ENCODE measurements around the gene NAA16. TPM values are rescaled to one million over a fixed set of nuclear protein-coding genes. Genes with fewer than 3 reads are reported as not detected.

Gene NAA16
- total RNA-seq, 1 experiment from 2014 or later: 27.2 TPM

DNA sequence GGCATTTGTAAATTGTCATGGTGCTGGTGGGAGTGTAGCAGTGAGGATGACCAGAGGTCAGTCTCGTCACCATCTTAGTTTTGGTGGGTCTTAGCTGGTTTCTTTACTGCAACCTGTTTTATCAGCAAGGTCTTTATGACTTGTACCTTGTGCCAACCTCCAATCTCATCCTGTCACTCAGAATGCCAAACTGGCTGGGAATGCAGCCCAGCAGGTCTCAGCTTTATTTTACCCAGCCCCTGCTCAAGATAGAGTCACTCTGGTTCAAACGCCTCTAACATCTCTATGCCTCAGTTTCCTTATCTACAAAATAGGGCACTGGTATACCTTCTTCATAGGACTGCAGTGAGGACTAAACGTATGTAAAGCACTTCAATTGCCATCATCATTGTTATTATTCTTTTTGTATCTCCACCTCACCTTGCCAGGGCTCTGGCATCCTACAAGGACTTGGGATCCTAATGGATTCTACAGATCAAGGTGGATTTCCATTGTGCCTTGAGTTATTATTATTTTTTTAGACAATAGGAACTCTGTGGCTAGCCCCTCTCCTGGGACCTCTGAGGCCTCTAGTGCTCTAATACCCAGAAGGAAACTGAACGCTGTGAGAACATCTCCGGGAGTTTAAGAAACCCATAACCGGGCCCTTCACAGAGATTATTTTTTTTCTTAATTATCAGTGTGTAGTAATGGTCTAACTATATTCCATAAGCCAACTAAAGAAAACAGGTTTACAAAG is 77.2 kb downstream of the NAA16 start:
- intact Hi-C loops (cut with micrococcal nuclease; ENCODE audit: unreplicated experiment): loop anchor here (10.0 kb wide), 1 partner anchor 726 kb away; no protein-coding TSS in a partner anchor

DNA sequence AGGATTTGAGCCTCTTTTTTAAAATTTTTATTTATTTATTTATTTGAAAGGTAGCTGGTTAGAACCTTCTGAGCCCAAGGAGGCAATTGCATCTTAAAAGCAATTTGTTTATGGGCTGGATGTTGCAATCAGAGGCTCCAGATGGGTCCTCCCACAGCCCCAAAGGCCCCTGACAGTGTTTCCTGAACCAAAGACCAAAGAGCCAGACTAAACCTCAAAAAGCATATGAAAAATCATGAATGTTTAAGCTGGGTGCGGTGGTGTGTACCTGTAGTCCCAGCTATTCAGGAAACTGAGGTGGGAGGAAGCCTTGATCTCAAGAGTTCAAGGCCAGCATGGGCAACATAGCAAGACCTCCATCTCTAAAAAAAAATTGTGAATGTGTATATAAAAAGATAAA is 78.5 kb downstream of the NAA16 start:
- TF ChIP-seq, protein P1, sequence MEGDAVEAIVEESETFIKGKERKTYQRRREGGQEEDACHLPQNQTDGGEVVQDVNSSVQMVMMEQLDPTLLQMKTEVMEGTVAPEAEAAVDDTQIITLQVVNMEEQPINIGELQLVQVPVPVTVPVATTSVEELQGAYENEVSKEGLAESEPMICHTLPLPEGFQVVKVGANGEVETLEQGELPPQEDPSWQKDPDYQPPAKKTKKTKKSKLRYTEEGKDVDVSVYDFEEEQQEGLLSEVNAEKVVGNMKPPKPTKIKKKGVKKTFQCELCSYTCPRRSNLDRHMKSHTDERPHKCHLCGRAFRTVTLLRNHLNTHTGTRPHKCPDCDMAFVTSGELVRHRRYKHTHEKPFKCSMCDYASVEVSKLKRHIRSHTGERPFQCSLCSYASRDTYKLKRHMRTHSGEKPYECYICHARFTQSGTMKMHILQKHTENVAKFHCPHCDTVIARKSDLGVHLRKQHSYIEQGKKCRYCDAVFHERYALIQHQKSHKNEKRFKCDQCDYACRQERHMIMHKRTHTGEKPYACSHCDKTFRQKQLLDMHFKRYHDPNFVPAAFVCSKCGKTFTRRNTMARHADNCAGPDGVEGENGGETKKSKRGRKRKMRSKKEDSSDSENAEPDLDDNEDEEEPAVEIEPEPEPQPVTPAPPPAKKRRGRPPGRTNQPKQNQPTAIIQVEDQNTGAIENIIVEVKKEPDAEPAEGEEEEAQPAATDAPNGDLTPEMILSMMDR (conservative IDR thresholded peaks at IDR 0.05; ENCODE audit: low read depth, low read length): no peak
- TF ChIP-seq EZH2 (IDR thresholded peaks at IDR 0.05; ENCODE audit: borderline replicate concordance, low read depth, low read length, poor library complexity, severe bottlenecking): no peak
- intact Hi-C loops (cut with micrococcal nuclease; ENCODE audit: unreplicated experiment): loop anchor here (10.0 kb wide), 1 partner anchor 725 kb away; no protein-coding TSS in a partner anchor
- POLR2A ChIA-PET (ENCODE audit: low non-redundant PET): no interaction called here

More for the DNA sequence above, 77.2 kb downstream of the NAA16 start:
- TF ChIP-seq, protein P1 (conservative IDR thresholded peaks at IDR 0.05; ENCODE audit: low read depth, low read length): no peak
- TF ChIP-seq EZH2 (IDR thresholded peaks at IDR 0.05; ENCODE audit: borderline replicate concordance, low read depth, low read length, poor library complexity, severe bottlenecking): no peak
- Histone ChIP-seq H3K27ac (ENCODE audit: low read depth, low read length, poor library complexity, severe bottlenecking) (no peak overlapping the region), H3K4me3 (ENCODE audit: low read depth, low read length, poor library complexity, severe bottlenecking) (no peak overlapping the region), H3K9me3 (ENCODE audit: low read depth, low read length, poor library complexity, severe bottlenecking) (no peaks in the 10 kb centered on the region), H3K27me3 (replicated peaks; ENCODE audit: insufficient read depth, low read depth, low read length, poor library complexity) (no peaks in the 10 kb centered on the region), H3K4me1 (ENCODE audit: insufficient read depth, low read length, poor library complexity, severe bottlenecking) (no peaks in the 10 kb centered on the region), H3K36me3 (ENCODE audit: insufficient read depth, low read length, poor library complexity, severe bottlenecking) (no peaks in the 10 kb centered on the region)
- ChIA-PET POLR2A (ENCODE audit: low non-redundant PET) (no interaction called here), CTCF (no interaction called here)
- BruUV-seq (replicated peaks): no TSS peak
- no peak for DNase-seq (ENCODE audit: low spot score)

GRCh38 chr13:41394166-41394565 is 83.1 kb downstream of the NAA16 start:
- intact Hi-C loops (cut with micrococcal nuclease; ENCODE audit: unreplicated experiment): no loop called here
- Histone ChIP-seq H3K27me3 (replicated peaks; ENCODE audit: insufficient read depth, low read depth, low read length, poor library complexity) (no peaks in the 10 kb centered on the region), H3K27ac (ENCODE audit: low read depth, low read length, poor library complexity, severe bottlenecking) (no peak overlapping the region), H3K4me1 (ENCODE audit: insufficient read depth, low read length, poor library complexity, severe bottlenecking) (no peaks in the 10 kb centered on the region), H3K4me3 (ENCODE audit: low read depth, low read length, poor library complexity, severe bottlenecking) (no peak overlapping the region), H3K36me3 (ENCODE audit: insufficient read depth, low read length, poor library complexity, severe bottlenecking) (no peaks in the 10 kb centered on the region), H3K9me3 (ENCODE audit: low read depth, low read length, poor library complexity, severe bottlenecking) (no peaks in the 10 kb centered on the region)
- POLR2A ChIA-PET (ENCODE audit: low non-redundant PET): no interaction called here
- no TSS peak for BruUV-seq (replicated peaks)
- CTCF ChIA-PET: no interaction called here
- TF ChIP-seq, protein P1 (conservative IDR thresholded peaks at IDR 0.05; ENCODE audit: low read depth, low read length): no peak
- no peak for TF ChIP-seq EZH2 (IDR thresholded peaks at IDR 0.05; ENCODE audit: borderline replicate concordance, low read depth, low read length, poor library complexity, severe bottlenecking)
- no peak for DNase-seq (ENCODE audit: low spot score)

More for the DNA sequence above, 78.5 kb downstream of the NAA16 start:
- H3K36me3 ChIP-seq (ENCODE audit: insufficient read depth, low read length, poor library complexity, severe bottlenecking): no peaks in the 10 kb centered on the region
- DNase-seq (ENCODE audit: low spot score): no peak
- H3K27me3 ChIP-seq (replicated peaks; ENCODE audit: insufficient read depth, low read depth, low read length, poor library complexity): no peaks in the 10 kb centered on the region
- no peak overlapping the region for H3K27ac ChIP-seq (ENCODE audit: low read depth, low read length, poor library complexity, severe bottlenecking)
- H3K4me1 ChIP-seq (ENCODE audit: insufficient read depth, low read length, poor library complexity, severe bottlenecking): no peaks in the 10 kb centered on the region
- no peaks in the 10 kb centered on the region for H3K9me3 ChIP-seq (ENCODE audit: low read depth, low read length, poor library complexity, severe bottlenecking)
- H3K4me3 ChIP-seq (ENCODE audit: low read depth, low read length, poor library complexity, severe bottlenecking): no peak overlapping the region
- BruUV-seq (replicated peaks): no TSS peak
- CTCF ChIA-PET: no interaction called here
